Middle frontal gyrus (tissue), 1 donor: ENCODE results near the gene CNTNAP2.

ENCODE experiments used
- DNase-seq: peaks from one replicate; pipeline ENCODE4 v3.0.0-alpha.2; 2015; ENCODE audit warnings: low spot score; ENCODE audit errors: extremely low spot score

CNTNAP2 gene

DNA sequence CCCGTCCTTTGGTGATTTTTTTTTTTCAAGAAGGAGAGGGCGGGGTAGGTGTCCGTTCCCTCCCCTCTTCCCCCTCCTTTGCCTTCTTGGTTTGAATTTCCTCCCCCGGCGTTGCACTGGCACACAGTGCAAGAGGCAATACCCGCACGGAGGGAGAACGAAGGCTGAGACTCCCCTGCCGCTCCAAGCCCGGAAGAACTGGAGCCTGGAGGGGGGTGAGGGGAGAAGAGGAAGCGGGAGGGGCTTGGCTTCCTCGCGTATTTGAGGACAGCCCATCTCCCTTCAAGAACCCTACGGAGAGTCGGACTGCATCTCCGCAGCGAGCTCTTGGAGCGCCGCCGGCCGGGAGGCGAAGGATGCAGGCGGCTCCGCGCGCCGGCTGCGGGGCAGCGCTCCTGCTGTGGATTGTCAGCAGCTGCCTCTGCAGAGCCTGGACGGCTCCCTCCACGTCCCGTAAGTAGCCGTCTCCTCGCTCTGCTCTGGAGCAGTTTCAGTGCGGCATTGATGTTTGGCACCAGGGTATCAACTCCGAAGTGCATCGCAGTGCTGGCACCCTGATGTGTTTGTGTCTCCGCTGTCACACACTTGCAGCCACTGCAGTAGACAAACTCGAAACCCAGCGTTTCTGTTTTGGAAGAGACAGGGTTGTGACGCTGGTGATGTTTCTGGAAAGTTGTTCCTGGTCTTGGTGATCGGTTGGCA lies at the start of gene CNTNAP2:
TSS of gene CNTNAP2 (plus strand) at position 281 of the 702 bp plus-strand sequence. CDS start at position 357, 76 bp downstream.
- DNase-seq: peak; percentile 39

DNA sequence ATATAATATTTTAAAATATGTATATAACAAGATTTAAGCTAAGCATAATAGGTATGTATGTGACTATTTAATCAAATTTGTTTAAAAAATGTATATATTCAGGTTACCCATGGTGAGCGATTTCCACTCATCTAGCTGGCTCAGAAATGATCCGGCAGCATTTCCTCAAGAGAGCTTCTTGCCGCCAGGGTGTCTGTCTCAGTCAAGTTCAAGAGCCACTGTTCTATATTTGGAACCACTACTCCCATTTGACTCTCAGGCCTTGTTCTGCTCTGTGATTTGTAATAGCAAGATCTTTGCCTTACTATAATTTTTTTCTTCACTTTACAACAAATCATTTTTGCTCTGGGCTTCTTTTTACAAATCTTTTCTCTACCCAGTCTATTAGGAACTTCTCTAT lies 48.7 kb upstream of the CNTNAP2 start:
- no peak for DNase-seq

DNA sequence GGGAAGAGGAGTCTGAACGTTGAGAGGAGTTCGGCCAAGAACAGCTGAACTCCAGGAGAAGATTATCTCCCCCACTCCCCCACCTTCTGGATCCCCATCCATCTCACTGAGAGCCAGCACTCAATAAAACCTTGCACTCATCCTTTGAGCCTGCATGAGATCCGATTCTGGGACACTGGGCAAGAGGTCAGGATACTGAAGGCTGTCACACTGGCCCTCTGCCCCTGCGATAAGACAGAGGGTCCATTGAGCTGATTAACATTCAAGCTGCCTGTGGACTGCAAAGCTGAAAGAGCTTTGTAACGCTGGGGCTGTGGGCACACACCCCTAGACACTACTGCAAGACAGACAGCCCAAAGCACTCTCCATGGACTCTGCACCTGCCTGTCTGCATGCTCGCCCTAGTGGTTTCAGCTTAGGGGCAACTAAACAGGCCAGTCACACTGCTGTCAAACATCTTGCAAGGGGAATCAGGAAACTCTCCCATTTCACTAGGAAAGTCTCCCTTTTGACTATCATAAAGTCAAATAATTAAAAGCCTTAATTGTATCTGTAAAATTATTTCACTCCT lies 42.3 kb upstream of the CNTNAP2 start:
- no peak for DNase-seq

DNA sequence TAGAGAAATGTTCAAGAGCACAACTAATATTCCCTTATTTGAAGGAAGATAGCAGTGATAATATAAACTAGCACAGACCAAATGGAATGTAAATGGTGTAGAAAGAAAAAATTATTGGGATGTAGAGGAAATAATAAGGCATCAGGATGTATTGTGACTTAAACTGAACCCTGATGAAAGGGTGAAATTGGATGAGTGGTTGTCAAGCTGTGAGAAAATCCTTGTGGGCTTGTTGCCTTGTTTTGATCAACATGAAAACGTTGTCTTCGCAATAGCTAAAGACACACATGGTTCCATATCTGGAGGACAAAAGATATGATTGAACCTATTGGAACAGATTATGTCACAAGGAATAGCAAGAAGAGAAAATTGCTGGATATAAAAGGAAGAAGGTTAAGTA lies 40.3 kb upstream of the CNTNAP2 start:
- DNase-seq: no peak

DNA sequence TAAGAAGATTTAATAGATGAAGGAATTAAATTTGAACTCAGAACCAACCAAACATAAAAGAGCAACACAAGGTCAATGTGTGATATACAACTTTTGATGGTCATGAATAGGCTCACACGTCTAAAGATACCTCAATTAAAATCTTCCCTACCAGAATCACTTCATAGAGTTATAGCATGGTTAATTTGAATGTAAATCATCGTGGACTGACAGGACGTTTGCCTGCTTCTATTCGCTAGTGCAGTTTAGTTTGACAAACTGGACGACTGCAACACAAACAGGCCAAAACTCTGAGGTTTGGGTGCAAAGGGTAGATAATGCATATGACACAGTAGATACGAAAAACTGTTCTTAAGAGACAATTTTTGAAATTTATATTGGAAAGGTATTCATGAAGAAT lies 32.5 kb upstream of the CNTNAP2 start:
- no peak for DNase-seq

DNA sequence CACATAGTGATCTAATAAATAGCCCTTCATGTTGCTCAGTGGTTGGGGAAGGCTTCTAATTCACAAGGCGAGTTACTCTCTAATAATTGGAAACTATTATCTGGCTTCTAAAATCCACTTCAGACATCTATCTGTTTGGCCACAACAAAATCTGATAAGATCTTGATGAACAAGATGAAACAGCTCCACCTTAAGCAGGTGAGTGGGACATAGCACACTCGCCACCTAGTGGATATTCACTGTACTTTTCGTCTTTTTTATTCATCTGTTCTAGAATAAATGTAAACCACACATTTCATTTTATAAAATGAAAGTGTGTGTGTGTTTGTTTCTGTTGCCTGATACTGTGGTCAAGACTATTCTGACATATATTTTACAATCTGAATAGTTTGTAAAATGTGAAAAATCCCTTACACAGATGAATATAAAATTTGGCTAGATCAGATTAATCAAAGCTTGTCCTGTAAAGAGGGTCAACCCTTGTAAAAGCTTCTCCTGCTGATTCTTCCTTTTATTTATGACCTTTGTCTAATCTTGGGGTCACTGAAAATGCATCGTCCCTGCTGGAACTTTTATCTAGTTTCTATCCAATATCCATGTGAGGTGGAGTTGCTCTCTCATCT lies 26.5 kb upstream of the CNTNAP2 start:
- peak; percentile 22 for DNase-seq

DNA sequence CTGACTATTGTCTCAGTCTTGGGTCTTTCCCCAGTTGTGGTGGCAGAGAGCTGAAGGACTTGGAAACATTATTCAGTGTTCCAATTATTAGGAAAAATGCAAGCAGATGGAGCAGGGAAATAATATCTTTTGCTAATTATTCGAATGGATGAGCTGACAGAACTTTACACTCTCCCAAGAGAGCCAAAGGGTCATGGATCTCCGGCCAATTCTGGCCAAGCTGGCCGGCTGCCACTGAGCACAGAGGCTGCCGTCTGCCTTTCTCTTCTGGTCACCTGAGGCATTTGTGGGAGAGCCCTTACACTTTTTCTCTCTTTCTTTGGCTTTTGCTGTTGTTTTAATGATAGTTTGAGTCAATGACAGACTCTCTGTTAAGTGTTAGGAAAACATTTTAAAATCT lies 22.2 kb upstream of the CNTNAP2 start:
- no peak for DNase-seq

DNA sequence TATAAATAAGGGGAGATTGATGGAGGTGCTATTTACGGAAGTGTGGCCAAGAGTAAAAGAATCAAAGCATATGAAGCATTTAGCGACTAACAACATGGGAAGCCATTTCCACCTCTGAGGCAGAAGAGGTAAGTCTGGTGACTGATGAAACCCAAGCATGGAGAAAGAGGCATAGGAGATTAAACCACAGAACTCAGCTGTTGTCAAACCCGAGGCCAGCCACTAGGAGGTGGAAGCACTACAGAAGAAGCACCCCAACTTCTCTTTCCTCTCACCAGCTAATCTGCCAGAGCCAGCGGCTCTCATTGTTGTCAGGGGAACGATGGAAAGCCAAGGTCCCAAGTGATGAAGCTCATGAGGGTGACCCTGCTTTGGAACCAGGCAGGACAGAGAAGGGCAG lies 19.6 kb upstream of the CNTNAP2 start:
- no peak for DNase-seq

DNA sequence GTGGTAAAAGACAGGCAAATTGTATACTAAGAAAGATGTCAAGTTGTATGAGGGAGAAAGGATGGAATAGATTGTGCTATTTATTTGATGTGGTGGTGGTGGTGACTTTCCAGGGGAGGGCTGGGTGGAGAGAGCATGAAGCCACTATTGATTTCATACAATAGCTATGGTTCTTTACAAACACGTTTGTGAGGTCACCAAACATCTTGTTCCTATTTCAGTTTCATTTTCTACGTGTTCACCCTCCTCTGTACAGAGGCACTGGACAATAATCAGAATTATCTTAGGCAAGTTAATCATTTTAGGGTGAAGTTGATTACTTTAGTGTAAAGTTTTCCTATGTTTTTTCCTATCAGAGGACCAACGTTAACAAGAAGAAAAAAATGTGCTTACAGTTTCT lies 10.3 kb upstream of the CNTNAP2 start:
- no peak for DNase-seq

DNA sequence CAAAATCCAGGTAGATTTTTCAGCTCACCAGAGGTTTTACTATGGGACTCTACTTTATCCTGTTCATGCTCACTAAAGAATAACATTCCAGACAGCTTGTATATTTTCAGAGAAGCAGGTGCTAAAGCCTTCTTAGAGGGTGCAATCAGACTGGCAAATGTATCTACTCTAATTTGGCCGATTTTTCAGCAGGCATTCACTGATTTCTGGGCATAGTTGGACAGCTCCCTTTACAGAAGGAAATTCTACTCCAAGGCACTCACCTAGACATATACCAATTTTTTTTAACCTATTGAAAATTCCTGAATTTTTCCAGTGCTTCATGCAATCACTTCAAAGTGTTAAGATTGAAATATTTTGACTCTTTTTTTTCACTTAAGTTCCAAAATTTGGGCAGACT lies 3.8 kb upstream of the CNTNAP2 start:
- DNase-seq: no peak

DNA sequence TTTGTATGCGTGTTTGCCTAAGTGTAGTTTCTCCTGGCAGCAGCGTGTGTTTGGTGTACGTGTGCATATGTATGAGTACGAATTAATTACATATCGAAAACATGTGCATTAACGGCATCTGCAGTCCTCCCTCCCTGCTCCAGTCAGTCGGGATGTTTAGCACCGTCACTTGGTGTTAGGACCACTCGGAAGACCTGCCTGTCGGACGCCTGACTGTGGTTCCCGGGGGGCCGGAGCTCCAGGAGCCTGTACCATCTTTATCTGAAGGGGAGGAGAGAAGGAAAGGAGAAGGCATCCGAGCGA lies 1.1 kb upstream of the CNTNAP2 start:
- DNase-seq: no peak

DNA sequence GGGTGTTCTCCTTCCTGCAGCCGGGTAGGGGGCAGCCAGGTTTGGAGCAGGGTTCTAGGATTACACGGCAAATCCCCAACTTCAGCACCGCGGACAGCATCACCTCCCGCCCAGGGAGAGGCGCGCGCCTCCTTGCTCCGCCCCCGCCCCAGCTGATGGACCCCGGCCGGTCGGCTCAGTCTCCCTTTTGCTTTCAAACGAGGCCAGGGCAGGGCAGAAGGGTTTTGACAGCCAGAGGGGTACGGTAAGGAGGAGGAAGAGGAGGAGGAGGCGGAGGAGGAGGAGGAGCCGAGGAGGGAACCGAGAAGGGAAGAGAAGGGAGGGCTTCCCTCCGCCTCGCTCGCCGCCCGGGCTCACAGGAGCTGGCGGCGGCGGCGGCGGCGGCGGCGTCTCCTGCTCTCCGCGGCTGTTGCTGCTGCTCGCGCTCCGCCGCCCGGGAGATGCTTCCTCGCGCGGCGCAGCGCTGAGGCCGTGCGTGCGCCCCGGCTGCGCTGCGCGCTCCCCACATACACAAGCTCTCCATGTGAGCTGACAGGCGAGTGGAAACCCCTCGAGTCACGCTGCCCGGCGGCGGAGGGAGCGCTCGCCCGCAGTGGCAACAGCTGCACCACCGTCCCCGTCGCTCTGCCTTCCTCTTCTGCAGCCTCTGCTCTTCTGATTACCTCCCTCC lies 615 bp upstream of the CNTNAP2 start:
- DNase-seq: peak; percentile 41

DNA sequence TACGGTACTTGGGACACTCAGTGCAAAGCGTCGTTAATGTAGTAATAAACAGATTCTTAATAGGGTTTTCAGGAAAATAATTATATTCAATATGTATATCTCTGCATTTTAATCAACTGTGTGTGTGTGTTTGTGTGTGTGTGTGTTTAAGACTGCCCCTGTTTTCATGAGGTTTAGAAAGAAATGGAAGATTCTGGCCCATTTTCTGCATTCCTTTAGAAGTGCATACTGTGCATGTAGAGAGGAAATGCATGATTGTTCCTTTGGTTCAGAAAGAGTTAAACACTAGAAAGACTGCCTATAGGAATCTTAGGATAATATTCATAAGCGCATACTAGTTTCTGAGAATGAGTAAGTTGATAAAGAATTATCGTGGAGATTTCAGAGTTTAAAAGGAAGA lies 975 bp downstream of the CNTNAP2 start:
- no peak for DNase-seq

DNA sequence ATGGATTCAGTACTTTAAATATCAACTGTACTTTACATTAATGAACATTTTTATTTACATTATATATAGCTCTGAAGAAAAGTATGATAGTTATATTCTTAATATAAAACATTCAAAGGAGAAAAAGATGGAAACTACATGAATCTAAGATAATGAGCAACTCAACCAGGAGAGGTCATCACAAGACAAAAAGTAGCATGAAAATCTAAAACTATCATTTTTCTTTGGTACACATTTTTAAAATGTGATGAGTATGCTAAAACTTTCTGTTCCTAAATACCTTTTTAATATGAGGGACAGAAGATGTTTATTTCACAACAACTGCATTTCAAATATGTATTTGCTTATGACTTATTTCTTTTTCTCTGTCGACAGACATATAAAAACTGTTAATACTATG lies 2.4 kb downstream of the CNTNAP2 start:
- DNase-seq: no peak

DNA sequence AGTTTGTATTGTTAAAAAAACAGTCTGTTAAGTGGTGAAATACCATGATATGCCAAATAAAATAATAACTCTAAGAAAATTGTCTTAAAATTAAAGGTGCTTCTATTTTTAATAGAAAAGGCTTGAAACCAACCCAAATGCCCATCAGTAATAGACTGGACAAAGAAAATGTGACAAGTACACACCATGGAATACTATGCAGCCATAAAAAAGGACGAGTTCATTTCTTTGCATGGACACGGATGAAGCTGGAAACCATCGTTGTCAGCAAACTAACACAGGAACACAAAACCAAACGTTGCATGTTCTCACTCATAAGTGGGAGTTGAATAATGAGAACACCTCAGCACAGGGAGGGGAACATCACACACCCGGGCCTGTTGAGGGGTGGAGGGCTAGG lies 7.1 kb downstream of the CNTNAP2 start:
- DNase-seq: no peak

DNA sequence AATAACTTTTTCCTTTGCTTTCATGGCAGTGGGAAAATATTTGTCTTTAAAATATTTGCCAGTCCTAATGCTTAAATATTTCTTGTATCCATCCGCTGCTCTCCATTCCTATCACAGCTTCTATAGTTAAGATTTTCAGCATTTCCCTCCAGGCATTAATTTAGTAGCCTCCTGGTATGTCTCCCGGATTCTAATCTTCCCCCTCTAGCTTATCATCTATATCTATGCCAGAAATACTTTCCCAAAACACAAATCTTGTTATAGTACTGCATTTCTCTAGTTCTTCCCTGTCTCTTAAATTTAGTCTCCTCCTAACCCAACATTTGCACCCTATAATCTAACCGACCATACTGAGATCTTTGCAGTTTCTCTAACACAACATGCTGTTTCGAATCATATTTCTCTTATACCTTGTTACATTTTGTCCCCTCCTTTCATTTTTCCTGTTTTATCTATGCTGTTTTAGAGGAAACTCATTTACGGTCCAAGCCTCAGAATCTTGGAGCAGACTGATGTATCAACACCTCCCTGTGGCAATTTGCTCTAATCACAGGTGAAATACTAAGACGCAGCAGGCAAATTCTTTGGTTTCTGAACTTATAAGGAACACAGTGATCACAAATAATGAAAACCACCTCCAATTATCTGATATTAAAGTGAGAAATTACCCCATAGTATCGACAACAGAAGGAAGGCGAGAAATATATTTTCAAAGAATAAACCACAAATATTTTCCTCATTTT lies 10.3 kb downstream of the CNTNAP2 start:
- DNase-seq: no peak

DNA sequence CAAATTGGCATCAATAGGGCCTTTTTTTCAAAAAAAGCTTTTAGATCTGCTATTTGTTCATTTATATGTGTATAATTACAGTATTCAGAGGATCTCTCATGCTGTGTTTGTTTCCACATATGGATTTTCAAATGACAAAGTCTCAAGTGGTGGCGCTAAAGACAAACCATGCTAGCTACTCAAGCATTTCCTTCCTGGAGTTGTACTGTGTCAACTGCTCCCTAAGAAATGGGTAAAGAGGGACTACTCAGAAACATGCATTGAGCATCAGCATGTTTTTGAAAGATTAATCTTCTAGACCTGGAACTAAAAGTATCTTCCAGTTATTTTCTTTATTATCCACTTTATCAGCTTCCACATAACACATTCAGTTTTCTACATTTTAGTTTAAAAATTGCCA lies 12.7 kb downstream of the CNTNAP2 start:
- DNase-seq: no peak

DNA sequence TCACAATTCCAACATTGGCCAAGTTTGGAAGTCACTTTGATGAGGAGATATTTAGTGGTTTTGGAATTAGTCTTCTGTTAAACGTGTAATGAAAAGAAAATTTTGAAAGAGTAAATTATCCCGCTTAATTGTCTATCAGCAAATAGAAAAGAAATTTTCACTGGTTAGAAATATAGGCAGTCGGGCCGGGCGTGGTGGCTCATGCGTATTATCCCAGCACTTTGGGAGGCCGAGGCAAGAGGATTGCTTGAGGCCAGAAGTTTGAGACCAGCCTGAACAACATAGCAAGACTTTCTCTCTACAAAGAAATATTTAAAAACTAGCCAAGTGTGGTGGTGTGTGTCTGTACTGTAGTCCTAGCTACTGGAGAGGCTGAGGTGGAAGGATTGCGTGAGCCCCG lies 13.4 kb downstream of the CNTNAP2 start:
- no peak for DNase-seq

DNA sequence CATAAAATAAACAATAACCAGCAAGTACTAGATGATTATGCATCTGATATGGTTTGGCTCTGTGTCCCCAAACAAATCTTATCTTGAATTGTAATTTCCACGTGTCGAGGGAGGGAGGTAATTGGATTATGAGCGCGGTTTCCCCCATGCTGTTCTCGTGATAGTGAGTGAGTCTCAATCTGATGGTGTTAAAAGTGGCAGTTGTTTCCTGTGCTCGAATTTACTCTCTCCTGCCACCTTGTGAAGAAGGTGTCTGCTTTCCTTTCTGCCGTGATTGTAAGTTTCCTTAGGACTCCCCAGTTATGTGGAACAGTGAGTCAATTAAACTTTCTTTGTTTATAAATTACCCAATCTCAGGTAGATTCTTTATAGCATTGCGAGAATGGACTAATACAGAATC lies 15.1 kb downstream of the CNTNAP2 start:
- no peak for DNase-seq

DNA sequence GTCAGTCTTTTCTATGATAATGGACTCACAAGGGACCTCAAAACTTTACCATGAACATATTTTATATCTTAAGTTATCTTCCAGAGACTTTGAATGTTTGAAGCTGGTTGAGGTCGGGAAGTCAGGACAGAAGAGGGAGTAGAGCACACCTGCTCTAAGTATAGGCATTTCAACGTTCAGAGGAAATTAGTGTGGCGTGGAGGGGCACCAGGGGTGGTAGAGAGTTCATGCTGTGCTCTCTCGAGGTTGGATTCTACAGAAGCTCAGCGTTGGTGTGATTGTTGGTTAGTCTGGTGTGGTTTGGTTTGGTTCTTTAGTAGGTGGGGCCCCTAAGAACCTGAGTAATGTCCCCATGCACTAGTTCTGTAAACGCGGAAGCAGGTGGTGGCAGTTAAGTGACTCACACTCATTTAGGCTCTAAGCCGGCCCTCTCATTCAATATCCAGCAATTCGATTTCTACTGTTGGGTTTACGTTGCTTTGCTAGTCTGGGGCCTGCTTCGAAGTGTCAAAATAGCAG lies 19.8 kb downstream of the CNTNAP2 start:
- DNase-seq: no peak

DNA sequence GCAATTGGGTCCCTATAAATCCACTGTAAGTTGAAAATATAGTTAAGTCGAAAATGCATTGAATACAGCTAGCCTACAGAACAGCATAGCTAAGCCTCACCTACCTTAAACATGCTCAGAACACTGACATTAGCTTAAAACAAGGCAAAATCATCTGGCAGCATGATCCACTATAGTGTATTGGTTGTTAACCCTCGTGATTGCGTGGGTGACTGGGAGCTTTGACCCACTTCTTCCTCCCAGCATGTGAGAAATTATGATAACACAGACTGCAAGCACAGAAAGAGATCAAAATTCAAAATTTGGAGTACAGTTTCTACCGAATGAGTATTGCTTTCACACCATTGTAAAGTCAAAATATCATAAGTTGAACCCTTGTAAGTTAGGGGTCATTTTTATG lies 22.3 kb downstream of the CNTNAP2 start:
- DNase-seq: no peak
